Measurements from ENCODE around the gene DUOX1. TPM values are rescaled to one million over a fixed set of nuclear protein-coding genes. Genes with fewer than 3 reads are reported as not detected.

Gene DUOX1
- polyA plus RNA-seq, 1 of the 3 experiments (the other 2 are of a cell fraction) = not detected

DNA sequence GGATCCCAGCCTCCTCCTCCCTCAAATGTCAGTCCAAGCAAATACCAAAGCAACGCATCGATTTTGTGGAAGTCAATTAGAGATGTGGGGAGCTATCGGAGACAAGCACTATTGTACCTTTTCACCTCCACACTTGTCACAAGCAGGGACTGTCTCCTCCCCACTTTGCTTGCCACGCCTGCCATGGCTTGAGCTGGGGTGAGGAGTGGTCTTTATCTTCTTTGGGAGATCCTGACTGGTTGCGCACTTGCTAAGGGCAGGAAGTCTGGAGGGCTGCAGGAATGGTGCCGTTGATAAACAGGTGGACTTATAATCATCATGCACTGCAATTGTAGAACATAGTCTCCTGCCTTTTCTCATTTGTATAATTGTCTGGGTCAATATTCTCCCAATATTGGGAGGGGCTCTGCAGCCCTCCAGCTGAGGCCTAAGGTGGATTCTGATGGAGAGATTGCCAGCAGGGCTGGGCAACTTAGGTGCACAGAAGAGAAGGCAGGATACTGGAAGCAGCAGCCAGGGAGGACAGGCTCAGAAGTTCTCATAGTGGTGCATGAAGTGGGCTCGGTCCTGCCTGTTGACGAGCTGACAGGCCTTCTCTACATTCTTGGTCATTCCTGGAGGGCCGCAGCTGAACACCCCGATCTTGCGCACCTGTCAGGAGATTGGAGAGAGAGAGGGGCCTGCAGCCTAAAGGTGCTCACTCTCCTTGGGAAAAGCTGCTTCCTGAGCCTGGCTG, 36.0 kb upstream of the DUOX1 start:
- Histone ChIP-seq H3K9ac (no peak overlapping the region), H3K9me2 (no peaks in the 10 kb centered on the region), H3K4me2 (no peak overlapping the region), H3K4me1 (ENCODE audit: control insufficient read depth in 1 of 2, insufficient read depth in 2 of 2, low read depth in 1 of 2, low read length in 1 of 2) (no peaks in the 10 kb centered on the region), H4K20me1 (ENCODE audit: insufficient read depth) (no peaks in the 10 kb centered on the region), H3F3A (replicated peaks; ENCODE audit: insufficient read depth) (no peaks in the 10 kb centered on the region), H2AFZ (ENCODE audit: low read depth) (no peak overlapping the region), H3K9me3 (no peaks in the 10 kb centered on the region), H3K27me3 (ENCODE audit: insufficient read depth) (0 out of 2 replicates have a peak, but pooled peaks cover 13% of the 10 kb centered on the region), H3K27ac (ENCODE audit: low read depth in 2 of 2, low read length in 1 of 2) (no peak overlapping the region), H3K4me3 (ENCODE audit: low read depth in 2 of 2, low read length in 1 of 2) (no peak overlapping the region), H3K36me3 (replicated peaks in 1 of 2; ENCODE audit: control insufficient read depth in 1 of 2, insufficient read depth in 2 of 2, low read length in 1 of 2) (no peaks in the 10 kb centered on the region), H3K79me2 (ENCODE audit: insufficient read depth) (no peaks in the 10 kb centered on the region)
- TF ChIP-seq YY1 (IDR thresholded peaks at IDR 0.05; ENCODE audit: low read depth) (no peak), GATA2 (CRISPR knock-in tag; IDR thresholded peaks at IDR 0.05) (no peak), POLR2AphosphoS5 (IDR thresholded peaks at IDR 0.05; ENCODE audit: low read depth, low read length) (no peak), MXI1 (IDR thresholded peaks at IDR 0.05; ENCODE audit: low read depth, low read length) (no peak), CHD2 (IDR thresholded peaks at IDR 0.05; ENCODE audit: low read length, partially characterized antibody) (no peak), JUND (IDR thresholded peaks at IDR 0.05) (no peak), SIN3A (IDR thresholded peaks at IDR 0.05; ENCODE audit: borderline replicate concordance, low read depth, low read length) (no peak), TCF12 (IDR thresholded peaks at IDR 0.05) (no peak), MEF2A (IDR thresholded peaks at IDR 0.05; ENCODE audit: borderline replicate concordance, low read depth) (no peak), FOSL2 (IDR thresholded peaks at IDR 0.05; ENCODE audit: borderline replicate concordance, low read depth) (no peak), EP300 (IDR thresholded peaks at IDR 0.05; ENCODE audit: borderline replicate concordance in 1 of 2, low read depth in 1 of 2, low read length in 1 of 2) (no peak), TEAD4 (IDR thresholded peaks at IDR 0.05; ENCODE audit: borderline replicate concordance, insufficient read depth) (no peak)
- TF ChIP-seq, protein P1, sequence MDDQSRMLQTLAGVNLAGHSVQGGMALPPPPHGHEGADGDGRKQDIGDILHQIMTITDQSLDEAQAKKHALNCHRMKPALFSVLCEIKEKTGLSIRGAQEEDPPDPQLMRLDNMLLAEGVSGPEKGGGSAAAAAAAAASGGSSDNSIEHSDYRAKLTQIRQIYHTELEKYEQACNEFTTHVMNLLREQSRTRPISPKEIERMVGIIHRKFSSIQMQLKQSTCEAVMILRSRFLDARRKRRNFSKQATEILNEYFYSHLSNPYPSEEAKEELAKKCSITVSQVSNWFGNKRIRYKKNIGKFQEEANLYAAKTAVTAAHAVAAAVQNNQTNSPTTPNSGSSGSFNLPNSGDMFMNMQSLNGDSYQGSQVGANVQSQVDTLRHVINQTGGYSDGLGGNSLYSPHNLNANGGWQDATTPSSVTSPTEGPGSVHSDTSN (IDR thresholded peaks at IDR 0.05) = no peak
- TF ChIP-seq, protein P2, sequence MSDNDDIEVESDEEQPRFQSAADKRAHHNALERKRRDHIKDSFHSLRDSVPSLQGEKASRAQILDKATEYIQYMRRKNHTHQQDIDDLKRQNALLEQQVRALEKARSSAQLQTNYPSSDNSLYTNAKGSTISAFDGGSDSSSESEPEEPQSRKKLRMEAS (IDR thresholded peaks at IDR 0.05; ENCODE audit: low read depth) = no peak
- TF ChIP-seq, protein P3, sequence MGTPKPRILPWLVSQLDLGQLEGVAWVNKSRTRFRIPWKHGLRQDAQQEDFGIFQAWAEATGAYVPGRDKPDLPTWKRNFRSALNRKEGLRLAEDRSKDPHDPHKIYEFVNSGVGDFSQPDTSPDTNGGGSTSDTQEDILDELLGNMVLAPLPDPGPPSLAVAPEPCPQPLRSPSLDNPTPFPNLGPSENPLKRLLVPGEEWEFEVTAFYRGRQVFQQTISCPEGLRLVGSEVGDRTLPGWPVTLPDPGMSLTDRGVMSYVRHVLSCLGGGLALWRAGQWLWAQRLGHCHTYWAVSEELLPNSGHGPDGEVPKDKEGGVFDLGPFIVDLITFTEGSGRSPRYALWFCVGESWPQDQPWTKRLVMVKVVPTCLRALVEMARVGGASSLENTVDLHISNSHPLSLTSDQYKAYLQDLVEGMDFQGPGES (IDR thresholded peaks at IDR 0.05; ENCODE audit: low read depth, low read length) = no peak
- TF ChIP-seq, protein P4, sequence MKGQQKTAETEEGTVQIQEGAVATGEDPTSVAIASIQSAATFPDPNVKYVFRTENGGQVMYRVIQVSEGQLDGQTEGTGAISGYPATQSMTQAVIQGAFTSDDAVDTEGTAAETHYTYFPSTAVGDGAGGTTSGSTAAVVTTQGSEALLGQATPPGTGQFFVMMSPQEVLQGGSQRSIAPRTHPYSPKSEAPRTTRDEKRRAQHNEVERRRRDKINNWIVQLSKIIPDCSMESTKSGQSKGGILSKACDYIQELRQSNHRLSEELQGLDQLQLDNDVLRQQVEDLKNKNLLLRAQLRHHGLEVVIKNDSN (IDR thresholded peaks at IDR 0.05; ENCODE audit: borderline replicate concordance, low read depth) = no peak
- TF ChIP-seq, protein P5, sequence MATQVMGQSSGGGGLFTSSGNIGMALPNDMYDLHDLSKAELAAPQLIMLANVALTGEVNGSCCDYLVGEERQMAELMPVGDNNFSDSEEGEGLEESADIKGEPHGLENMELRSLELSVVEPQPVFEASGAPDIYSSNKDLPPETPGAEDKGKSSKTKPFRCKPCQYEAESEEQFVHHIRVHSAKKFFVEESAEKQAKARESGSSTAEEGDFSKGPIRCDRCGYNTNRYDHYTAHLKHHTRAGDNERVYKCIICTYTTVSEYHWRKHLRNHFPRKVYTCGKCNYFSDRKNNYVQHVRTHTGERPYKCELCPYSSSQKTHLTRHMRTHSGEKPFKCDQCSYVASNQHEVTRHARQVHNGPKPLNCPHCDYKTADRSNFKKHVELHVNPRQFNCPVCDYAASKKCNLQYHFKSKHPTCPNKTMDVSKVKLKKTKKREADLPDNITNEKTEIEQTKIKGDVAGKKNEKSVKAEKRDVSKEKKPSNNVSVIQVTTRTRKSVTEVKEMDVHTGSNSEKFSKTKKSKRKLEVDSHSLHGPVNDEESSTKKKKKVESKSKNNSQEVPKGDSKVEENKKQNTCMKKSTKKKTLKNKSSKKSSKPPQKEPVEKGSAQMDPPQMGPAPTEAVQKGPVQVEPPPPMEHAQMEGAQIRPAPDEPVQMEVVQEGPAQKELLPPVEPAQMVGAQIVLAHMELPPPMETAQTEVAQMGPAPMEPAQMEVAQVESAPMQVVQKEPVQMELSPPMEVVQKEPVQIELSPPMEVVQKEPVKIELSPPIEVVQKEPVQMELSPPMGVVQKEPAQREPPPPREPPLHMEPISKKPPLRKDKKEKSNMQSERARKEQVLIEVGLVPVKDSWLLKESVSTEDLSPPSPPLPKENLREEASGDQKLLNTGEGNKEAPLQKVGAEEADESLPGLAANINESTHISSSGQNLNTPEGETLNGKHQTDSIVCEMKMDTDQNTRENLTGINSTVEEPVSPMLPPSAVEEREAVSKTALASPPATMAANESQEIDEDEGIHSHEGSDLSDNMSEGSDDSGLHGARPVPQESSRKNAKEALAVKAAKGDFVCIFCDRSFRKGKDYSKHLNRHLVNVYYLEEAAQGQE (IDR thresholded peaks at IDR 0.05; ENCODE audit: low read depth, low read length) = no peak
- TF ChIP-seq, protein P6, sequence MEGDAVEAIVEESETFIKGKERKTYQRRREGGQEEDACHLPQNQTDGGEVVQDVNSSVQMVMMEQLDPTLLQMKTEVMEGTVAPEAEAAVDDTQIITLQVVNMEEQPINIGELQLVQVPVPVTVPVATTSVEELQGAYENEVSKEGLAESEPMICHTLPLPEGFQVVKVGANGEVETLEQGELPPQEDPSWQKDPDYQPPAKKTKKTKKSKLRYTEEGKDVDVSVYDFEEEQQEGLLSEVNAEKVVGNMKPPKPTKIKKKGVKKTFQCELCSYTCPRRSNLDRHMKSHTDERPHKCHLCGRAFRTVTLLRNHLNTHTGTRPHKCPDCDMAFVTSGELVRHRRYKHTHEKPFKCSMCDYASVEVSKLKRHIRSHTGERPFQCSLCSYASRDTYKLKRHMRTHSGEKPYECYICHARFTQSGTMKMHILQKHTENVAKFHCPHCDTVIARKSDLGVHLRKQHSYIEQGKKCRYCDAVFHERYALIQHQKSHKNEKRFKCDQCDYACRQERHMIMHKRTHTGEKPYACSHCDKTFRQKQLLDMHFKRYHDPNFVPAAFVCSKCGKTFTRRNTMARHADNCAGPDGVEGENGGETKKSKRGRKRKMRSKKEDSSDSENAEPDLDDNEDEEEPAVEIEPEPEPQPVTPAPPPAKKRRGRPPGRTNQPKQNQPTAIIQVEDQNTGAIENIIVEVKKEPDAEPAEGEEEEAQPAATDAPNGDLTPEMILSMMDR (IDR thresholded peaks at IDR 0.05) = no peak
- TF ChIP-seq, protein P7, sequence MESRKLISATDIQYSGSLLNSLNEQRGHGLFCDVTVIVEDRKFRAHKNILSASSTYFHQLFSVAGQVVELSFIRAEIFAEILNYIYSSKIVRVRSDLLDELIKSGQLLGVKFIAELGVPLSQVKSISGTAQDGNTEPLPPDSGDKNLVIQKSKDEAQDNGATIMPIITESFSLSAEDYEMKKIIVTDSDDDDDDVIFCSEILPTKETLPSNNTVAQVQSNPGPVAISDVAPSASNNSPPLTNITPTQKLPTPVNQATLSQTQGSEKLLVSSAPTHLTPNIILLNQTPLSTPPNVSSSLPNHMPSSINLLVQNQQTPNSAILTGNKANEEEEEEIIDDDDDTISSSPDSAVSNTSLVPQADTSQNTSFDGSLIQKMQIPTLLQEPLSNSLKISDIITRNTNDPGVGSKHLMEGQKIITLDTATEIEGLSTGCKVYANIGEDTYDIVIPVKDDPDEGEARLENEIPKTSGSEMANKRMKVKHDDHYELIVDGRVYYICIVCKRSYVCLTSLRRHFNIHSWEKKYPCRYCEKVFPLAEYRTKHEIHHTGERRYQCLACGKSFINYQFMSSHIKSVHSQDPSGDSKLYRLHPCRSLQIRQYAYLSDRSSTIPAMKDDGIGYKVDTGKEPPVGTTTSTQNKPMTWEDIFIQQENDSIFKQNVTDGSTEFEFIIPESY (IDR thresholded peaks at IDR 0.05; ENCODE audit: borderline replicate concordance, low read depth) = no peak
- 58% methylated on average over 8 of the region's 11 CpGs for WGBS (ENCODE audit: low lambda C conversion rate)
- ChIA-PET POLR2A (no interaction called here), CTCF (interaction anchor here (1.3 to 1.9 kb wide), 2 partner anchors 19 to 24 kb away, joined by 4 to 8 read pairs; no protein-coding TSS in a partner anchor)
- DNase-seq = no peak
